ENCODE data around the gene PRR7. TPM values are rescaled to one million over a fixed set of nuclear protein-coding genes. Genes with fewer than 3 reads are reported as not detected.
"Not testable (repeated sequence)": the region's sequence is repeated elsewhere in the genome, so short reads cannot be mapped to it uniquely, and the experiment has no call there.

The PRR7 gene
- total RNA-seq, 2 donors from 2014 or later = 8.2 to 13.6 TPM

DNA sequence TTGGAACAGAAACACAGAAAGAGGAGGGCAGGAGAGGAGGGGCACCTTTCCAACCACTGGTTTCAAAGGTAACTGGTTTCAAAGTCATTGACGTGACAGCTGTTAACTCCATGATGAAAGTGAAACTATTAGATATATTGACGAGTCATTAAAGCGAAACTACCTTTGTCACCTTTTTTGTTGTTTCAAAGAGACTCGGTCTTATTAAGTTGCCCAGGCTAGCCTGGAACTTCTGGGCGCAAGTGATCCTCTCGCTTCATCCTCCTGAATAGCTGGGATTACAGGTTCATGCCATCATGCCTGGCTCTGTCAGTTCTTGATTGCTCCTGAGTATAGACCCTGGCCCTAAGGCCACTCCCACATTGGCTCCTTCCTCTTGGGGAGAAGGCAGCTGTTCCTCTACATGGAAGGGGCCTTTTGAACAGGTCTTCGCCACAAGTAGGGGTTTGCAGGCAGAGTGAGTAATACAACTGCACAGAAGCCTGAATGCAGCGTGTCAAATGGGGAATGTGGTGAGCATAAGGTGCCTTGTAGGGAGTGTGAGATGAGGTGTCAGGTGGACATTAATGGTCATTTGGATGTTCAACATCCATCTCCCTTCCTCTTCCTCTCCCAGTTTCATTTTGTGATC, 33.9 kb upstream of the PRR7 start:
- H3K27ac Mint-ChIP-seq = peak overlapping the region; percentile 83
- peak overlapping the region; percentile 62 for H3K4me3 Mint-ChIP-seq
- peak; percentile 91 for ATAC-seq (replicated peaks)
- H3K27me3 Mint-ChIP-seq = no peaks in the 10 kb centered on the region
- no peaks in the 10 kb centered on the region for H3K36me3 Mint-ChIP-seq (ENCODE audit: low read depth)
- peaks cover 23% of the 10 kb centered on the region for H3K4me1 Mint-ChIP-seq
- no peaks in the 10 kb centered on the region for H3K9me3 Mint-ChIP-seq

GRCh38 chr5:177414481-177414880, 32.1 kb upstream of the PRR7 start:
- ATAC-seq (replicated peaks) = no peak
- Mint-ChIP-seq H3K4me1 (peaks cover 23% of the 10 kb centered on the region), H3K9me3 (no peaks in the 10 kb centered on the region), H3K36me3 (ENCODE audit: low read depth) (no peaks in the 10 kb centered on the region), H3K27ac (no peak overlapping the region), H3K27me3 (no peaks in the 10 kb centered on the region), H3K4me3 (no peak overlapping the region)

- H3K36me3 Mint-ChIP-seq (ENCODE audit: low read depth); H3K27ac Mint-ChIP-seq; H3K9me3 Mint-ChIP-seq; H3K4me3 Mint-ChIP-seq; H3K27me3 Mint-ChIP-seq; ATAC-seq (replicated peaks): not testable (repeated sequence)
- H3K4me1 Mint-ChIP-seq = peaks cover 17% of the 10 kb centered on the region
Measured at GRCh38 chr5:177417081-177417480, 29.5 kb upstream of the PRR7 start.

DNA sequence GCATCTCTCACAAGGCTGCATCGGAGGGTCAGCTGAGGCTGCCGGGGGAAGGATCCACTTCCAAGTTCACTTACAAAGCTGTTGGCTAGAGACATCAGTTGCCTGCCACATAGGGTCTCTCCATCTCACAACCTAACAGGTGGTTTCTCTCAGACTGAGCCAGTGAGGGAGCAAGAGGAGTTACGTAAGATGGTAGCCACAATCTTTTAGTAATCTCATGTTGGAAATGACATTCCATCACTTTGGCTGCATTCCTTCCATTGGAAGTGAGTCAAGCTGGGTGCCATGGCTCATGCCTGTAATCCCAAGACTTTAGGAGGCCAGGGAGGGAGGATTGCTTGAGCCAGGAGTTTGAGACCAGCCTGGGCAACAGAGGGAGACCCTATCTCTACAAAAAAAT, 27.6 kb upstream of the PRR7 start:
- Mint-ChIP-seq H3K27me3 (no peaks in the 10 kb centered on the region), H3K27ac (no peak overlapping the region), H3K36me3 (ENCODE audit: low read depth) (no peaks in the 10 kb centered on the region), H3K4me1 (peaks cover 5% of the 10 kb centered on the region), H3K9me3 (no peaks in the 10 kb centered on the region), H3K4me3 (no peak overlapping the region)
- ATAC-seq (replicated peaks) = no peak

DNA sequence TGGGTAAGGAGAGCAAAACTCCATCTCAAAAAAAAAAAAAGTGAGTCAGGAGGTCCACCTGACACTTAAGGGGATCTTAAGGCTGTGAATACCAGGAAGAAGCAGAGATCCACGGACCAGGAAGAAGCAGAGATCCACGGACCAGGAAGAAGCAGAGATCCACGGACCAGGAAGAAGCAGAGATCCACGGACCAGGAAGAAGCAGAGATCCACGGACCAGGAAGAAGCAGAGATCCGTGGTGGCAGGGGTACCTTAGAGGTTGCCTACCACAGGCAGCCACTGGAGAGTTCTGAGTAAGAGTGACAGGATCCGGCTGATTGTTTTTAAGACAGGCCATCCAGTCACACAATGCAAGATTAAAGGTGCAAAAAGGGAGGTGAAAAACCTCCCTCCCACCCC, 26.1 kb upstream of the PRR7 start:
- H3K27me3 Mint-ChIP-seq; ATAC-seq (replicated peaks); H3K9me3 Mint-ChIP-seq; H3K36me3 Mint-ChIP-seq (ENCODE audit: low read depth); H3K4me3 Mint-ChIP-seq; H3K27ac Mint-ChIP-seq; H3K4me1 Mint-ChIP-seq: not testable (repeated sequence)

DNA sequence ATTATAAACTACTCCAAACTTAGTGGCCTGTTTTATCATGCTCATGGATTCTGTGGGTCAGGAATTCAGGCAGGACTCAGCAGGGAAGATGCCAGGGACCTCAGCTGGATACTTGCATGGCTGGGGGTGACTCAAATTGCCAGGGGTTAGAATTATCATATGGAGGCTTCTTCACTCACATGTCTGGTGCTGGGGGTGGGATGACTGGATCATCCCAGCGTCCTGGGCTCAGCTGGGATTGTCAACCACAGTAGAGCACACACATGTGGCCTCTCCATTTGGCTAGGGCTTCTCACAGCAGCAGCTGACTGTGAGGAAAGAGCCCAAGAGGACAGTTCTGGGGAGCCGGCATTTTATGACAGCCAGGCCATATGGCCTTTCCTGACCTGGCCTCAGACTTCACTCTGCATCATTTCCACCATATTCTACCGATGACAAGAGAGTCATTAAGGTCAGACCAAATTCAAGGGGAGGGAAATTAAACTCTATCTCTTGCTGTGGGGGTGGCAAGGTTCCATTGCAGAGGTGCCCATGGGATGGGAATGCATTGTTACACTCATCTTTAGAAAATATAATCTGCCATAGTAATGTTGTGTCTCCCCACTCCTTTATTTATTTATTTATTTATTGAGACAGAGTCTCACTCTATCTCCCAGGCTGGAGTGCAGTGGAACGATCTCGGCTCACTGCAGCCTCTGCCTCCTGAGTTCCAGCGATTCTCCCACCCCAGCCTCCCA, 25.4 kb upstream of the PRR7 start:
- no peaks in the 10 kb centered on the region for H3K27me3 Mint-ChIP-seq
- H3K4me3 Mint-ChIP-seq = no peak overlapping the region
- H3K4me1 Mint-ChIP-seq = peaks cover 7% of the 10 kb centered on the region
- ATAC-seq (replicated peaks) = no peak
- no peak overlapping the region for H3K27ac Mint-ChIP-seq
- no peaks in the 10 kb centered on the region for H3K9me3 Mint-ChIP-seq
- peaks cover 4% of the 10 kb centered on the region for H3K36me3 Mint-ChIP-seq (ENCODE audit: low read depth)

- no peak overlapping the region for H3K4me3 Mint-ChIP-seq
- H3K9me3 Mint-ChIP-seq = no peaks in the 10 kb centered on the region
- peaks cover 25% of the 10 kb centered on the region for H3K36me3 Mint-ChIP-seq (ENCODE audit: low read depth)
- peaks cover 7% of the 10 kb centered on the region for H3K4me1 Mint-ChIP-seq
- H3K27ac Mint-ChIP-seq = no peak overlapping the region
- ATAC-seq (replicated peaks) = no peak
- H3K27me3 Mint-ChIP-seq = no peaks in the 10 kb centered on the region
Measured at GRCh38 chr5:177423671-177424070, 22.9 kb upstream of the PRR7 start.

DNA sequence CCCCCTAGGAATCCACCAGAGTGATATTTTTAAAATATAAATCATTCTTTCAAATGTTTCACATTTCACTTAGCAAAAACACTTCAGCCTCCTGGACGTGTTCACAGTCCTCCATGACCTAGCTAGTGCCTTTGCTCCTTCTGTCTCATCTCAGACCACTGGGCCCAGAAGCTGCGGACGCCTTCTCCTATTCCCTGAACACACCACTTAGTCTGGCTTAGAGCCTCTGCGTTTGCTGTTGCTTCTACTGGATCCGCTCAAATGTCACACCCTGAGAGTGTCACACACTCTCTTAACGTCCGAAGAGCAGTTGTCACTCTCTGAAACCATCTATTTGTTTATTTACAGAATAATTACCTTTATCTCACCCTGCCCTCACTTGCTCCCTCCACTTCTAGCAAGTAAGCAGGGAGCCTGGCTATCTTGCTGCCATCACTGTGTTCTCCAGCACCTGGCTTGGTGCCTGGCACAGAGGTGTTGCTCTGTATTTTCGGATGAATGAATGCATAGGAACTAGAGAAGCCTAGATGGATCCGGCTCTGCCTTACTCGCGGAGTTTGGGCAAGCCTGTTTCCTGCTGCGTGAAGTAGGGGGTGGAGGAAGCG, 21.3 kb upstream of the PRR7 start:
- H3K9me3 Mint-ChIP-seq = no peaks in the 10 kb centered on the region
- ATAC-seq (replicated peaks) = no peak
- H3K27ac Mint-ChIP-seq = peak overlapping the region; percentile 98
- peaks cover 41% of the 10 kb centered on the region for H3K36me3 Mint-ChIP-seq (ENCODE audit: low read depth)
- H3K4me3 Mint-ChIP-seq = peak overlapping the region; percentile 97
- H3K4me1 Mint-ChIP-seq = peaks cover 19% of the 10 kb centered on the region
- no peaks in the 10 kb centered on the region for H3K27me3 Mint-ChIP-seq

GRCh38 chr5:177425801-177426565, 20.6 kb upstream of the PRR7 start:
- peaks cover 26% of the 10 kb centered on the region for H3K4me1 Mint-ChIP-seq

DNA sequence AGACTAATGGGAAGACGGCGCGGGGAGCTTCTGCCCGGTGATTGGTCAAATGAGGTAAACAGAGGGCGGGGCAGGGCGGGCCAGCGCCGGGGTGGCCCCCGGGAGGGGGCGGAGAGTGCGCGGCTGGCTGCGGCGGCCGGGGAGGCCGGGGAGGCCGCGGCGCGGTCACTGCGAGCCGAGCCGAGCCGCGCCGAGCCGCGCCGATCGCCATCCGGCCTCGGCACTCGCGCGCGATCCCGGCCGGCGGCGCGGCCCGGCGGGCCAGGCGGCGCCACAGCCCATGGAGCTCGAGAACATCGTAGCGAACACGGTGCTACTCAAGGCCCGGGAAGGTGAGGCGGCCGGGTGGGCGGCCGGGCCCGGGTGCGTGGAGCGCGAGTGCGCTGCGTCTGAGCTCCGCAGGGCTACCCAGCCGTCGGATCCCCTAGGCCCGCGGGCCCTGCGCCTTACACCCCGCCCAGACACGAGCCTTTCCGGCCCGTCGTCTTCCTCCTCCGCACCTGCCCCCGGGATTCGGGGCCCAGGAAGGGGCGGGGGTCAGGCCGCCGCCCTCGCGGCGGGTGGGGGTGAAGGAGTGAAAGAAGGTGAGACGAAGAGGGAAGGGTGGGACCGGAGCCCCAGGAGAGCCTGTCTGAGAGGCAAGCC, 19.9 kb upstream of the PRR7 start, which contains the start of gene GRK6:
TSS of gene GRK6 (plus strand) at position 111 of the 645 bp plus-strand sequence. CDS start at position 281, 170 bp downstream.
- peaks cover 55% of the 10 kb centered on the region for H3K36me3 Mint-ChIP-seq (ENCODE audit: low read depth)
- peak within 1 kb of the TSS; percentile 98 for H3K27ac Mint-ChIP-seq
- ATAC-seq (replicated peaks) = peak; percentile 61
- H3K4me1 Mint-ChIP-seq = peaks cover 32% of the 10 kb centered on the region
- H3K27me3 Mint-ChIP-seq = no peaks in the 10 kb centered on the region
- H3K4me3 Mint-ChIP-seq = peak within 1 kb of the TSS; percentile 97
- no peaks in the 10 kb centered on the region for H3K9me3 Mint-ChIP-seq

More at GRCh38 chr5:177425801-177426565, 20.6 kb upstream of the PRR7 start:
- H3K4me3 Mint-ChIP-seq = peak overlapping the region; percentile 97
- peaks cover 48% of the 10 kb centered on the region for H3K36me3 Mint-ChIP-seq (ENCODE audit: low read depth)
- H3K27me3 Mint-ChIP-seq = no peaks in the 10 kb centered on the region
- ATAC-seq (replicated peaks) = peak; percentile 81
- H3K27ac Mint-ChIP-seq = peak overlapping the region; percentile 98
- no peaks in the 10 kb centered on the region for H3K9me3 Mint-ChIP-seq

GRCh38 chr5:177427211-177427822, 19.3 kb upstream of the PRR7 start:
- Mint-ChIP-seq H3K27me3 (no peaks in the 10 kb centered on the region), H3K4me1 (peaks cover 32% of the 10 kb centered on the region), H3K4me3 (peak overlapping the region; percentile 97), H3K36me3 (ENCODE audit: low read depth) (peaks cover 61% of the 10 kb centered on the region), H3K27ac (peak overlapping the region; percentile 75), H3K9me3 (no peaks in the 10 kb centered on the region)
- no peak for ATAC-seq (replicated peaks)

DNA sequence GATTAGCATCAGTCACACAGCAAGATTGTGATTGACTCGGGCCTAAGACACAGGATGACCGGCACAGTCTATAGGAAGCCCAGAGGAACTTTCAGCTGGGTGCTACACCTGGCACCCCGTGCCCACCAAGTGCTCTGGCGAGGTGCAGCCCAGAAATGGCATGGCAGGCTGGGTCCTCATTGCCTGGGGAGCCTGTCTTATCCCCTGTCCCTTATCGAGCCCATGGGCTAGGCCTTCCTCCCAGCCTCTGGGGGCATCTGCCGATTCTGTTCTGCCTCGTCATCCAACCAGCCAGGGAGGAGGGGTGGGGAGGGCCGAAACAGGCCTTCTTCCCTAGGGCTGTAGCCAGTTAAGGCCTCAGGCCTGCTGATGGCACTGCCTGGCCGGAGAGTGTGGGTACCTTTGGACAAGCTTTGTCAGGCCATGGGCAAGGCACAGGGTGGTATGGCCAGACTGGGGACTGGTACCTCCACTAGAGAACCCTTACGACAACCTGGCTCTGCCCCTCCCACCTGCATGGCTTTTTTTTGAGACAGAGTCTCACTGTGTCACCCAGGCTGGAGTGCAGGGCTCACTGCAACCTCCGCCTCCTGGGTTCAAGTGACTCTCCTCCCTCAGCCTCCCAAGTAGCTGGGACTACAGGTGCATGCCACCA, 18.6 kb upstream of the PRR7 start:
- H3K36me3 Mint-ChIP-seq (ENCODE audit: low read depth) = peaks cover 68% of the 10 kb centered on the region
- peak overlapping the region; percentile 97 for H3K4me3 Mint-ChIP-seq
- no peak for ATAC-seq (replicated peaks)
- no peaks in the 10 kb centered on the region for H3K9me3 Mint-ChIP-seq
- H3K4me1 Mint-ChIP-seq = peaks cover 32% of the 10 kb centered on the region
- peak overlapping the region; percentile 75 for H3K27ac Mint-ChIP-seq
- H3K27me3 Mint-ChIP-seq = no peaks in the 10 kb centered on the region

GRCh38 chr5:177428574-177429217, 17.9 kb upstream of the PRR7 start:
- no peaks in the 10 kb centered on the region for H3K9me3 Mint-ChIP-seq
- H3K27ac Mint-ChIP-seq = peak overlapping the region; percentile 75
- no peaks in the 10 kb centered on the region for H3K27me3 Mint-ChIP-seq
- peak overlapping the region; percentile 97 for H3K4me3 Mint-ChIP-seq
- H3K36me3 Mint-ChIP-seq (ENCODE audit: low read depth) = peaks cover 75% of the 10 kb centered on the region
- no peak for ATAC-seq (replicated peaks)
- peaks cover 32% of the 10 kb centered on the region for H3K4me1 Mint-ChIP-seq
